CD4-positive, alpha-beta T cell treated with Interleukin-2 at 100 ng/mL for 4 hours (primary cell): ENCODE data around the gene DAAM1.

Experiments used
- DNase-seq: peaks from one replicate; pipeline ENCODE4 v3.0.0-alpha.2; 2020; ENCODE audit warnings: low spot score

The DAAM1 gene

DNA sequence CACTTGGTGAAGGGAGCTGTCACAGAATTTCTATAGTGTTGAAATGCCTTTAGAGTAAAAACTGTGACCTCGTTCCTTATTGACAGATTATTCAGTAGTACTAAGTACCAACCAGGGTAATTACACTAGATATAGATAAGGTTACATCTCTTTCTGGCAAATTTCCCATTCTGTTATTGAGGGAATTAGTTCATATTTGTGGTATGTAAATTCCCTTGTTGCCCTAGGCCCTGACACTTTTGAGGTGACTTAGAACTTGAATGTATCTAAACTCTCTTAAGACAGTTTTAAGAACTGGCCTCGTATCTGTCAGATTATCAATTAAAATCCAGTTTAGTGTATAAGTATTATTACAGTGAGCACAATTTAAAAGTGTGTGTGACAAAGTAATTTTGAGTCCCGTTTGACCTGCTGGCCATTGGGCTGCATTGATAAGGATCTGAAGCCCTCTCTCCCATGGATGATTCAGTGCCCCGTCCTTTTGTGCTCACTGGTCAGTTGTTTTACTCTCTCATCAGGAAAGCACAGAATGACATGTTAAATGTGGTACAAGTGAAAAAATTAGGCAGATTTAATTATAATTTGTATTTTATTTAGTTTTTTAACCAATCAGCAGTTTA, 153.5 kb downstream of the DAAM1 start:
- no peak for DNase-seq

DNA sequence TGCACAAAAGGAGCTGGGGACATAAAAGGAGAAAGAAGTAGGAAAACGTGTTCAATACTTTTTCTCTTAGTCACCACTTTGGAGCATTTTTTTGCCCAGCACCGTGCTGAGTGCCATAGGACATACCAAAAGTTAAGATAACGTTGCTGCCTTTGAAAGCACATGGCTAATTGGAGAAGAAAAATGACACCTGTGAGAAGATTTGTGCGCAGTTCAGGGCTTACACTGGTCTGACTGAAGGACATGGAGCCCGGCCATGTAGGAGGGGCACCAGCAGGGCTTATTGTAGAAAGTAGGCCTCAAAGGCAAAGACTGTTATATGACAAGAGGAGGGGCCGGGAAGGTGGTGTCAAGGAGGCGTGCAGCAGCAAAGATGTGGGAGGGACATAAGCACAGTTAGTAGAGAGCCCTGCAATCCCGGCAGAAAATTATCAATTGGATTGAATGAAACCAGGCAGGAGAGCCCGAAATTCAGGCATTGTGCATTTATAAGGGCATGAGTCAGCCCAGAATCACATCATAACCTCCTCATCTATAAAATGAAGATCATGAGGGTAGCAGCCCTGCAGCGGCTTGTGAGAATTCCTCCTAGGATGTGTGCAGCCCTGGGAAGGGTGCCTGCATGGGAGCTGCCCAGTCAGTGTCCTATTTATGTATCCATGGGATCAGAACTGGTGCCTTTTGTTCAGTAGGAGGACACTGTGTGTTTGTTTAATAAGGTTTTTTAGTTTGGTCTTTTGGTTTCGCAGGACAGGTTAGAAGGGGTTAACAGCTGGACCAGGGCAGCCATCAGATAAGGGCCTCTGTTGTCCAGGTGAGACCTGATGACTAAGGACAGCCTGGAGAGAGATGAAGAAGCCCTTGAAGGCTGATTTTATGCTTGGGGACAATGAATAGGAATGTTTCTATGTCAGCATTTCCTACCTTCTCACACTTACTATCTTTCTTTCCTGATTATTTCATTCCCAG, 154.3 kb downstream of the DAAM1 start:
- DNase-seq: no peak

DNA sequence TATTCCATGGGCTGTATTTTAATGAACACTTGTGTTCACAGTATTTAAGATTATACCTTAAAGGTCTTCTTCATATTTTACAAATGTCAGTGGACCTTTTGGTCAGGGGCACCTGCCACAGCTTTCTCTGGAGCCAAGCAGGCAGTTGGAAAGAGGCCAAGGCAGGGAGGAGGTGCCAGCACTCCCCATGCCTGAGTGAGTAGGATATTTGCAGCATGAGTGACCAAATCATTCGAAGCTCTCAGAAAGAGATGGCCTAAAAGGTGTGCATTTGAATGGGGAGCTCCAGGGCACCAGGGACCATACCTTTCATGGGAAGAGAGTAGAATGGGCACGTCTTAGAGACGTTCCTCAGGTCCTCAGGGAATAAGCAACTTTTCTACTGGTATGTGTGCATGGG, 155.1 kb downstream of the DAAM1 start:
- DNase-seq: no peak

DNA sequence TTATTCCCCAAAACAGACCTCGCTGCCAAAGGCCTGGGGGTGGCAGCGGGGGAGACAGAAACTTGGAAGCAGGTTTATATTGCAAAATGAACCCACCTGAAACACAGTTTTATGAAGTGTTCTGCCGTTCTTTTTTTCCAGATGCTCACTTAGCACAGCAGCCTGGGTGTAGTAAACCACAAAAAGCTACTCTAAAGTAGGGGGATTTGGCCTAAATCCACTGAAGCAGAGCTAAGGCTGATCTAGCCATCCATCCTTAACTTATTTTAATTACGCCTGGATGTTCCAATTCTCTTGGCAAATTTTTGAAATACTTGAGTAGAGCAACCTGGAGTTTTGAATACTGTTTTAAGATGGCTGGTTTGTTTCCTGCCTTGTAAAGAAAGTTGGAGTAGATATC, 155.5 kb downstream of the DAAM1 start:
- no peak for DNase-seq

DNA sequence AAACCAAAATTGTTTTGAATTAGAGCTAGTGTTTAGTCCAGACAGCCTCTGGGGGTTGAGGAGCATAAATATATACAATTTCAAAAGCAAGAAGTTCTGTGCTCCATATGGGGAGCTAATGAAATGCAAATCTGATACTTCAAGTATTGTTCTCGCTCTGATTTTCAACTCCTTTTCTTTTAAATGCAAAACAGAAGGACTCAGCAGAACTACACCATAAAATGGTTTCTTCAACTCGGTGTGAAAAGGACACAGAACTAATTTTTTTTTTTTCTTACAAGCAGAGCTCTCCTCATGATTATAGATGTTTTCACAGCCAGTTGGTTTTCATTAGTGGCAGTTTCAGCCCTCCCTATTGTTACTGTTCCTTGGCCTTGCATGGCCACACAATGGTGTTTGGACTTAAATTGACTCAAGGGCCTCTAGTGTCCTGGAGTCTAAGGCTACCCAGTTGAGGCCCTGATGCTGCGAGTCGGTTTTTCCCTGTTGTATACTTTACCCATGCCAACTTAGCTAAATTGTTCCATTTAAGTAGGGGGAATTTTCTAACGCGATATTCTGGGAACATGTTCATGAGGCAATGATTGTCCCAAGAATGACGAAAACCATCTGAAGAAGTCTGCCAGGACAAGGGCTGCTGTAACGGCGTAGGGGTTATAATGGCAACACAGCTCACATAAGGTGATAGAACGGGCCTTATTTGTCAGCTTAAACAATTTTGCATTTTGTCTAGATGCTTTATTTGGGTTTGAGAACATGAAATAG, 156.4 kb downstream of the DAAM1 start:
- DNase-seq: no peak

DNA sequence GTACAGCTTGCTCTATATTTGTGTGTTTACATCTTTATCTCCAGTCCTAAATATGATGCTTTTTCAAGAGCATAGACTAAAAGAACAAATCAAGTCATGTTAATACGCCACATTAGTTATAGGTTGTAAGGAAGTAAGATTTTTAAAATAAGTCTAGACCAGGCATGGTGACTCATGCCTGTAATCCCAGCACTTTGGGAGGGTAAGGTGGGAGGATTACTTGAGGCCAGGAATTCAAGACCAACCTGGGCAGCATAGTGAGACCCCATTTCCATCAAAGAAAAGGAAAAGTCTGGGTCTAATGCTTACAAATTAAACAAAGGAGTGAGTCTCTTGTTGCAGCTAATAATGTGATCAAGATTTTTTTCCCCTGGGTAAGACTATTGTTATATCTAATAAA, 157.9 kb downstream of the DAAM1 start:
- no peak for DNase-seq

DNA sequence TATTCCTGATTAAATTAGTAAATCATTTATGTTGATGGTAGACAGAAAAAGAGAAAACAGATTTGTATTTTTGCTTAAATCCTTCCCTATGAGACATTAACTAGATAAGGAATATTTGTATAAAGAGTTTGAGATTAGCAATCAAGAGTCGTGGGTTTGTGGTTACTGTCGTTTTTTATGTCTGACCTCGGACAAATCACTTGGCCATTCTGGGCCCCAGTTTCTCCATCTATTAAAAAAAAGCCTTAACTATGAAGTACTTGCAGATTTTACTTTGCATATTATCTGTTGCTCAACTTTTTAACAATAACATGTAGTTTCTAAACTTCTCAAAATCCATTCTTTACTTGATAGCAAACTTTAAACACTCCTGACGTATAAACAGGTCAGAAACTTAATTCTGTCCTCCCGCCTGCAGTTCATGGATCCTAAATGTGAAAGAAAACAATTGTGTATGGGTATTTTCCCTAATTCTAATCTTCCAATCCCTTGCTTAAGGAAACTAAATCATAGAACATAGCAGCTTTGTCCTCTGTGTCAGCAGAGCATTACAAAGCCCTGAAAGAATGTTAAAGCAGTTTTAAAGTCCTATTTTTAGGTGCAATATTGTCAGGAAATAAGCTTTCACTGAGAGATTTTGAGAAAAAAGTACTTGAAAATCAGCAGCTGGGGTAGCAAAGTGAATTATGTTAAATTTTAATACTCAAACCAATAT, 158.5 kb downstream of the DAAM1 start:
- no peak for DNase-seq

DNA sequence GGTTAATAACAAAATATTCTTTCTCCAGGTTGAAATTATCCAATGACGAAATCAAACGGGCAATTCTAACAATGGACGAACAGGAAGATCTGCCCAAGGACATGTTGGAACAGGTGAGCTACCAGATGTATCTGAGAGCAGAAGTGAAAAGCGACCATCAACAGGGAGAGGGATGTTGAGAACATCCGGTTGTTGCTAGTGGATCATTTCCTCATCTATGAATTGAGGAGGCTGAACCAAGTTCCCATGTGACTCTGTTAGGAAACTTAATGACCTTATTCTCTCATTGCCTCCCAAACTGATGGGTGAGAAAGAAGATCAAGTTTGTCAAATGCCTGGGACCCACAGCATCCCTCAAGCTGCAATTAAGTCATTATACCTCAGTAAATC, 159.0 kb downstream of the DAAM1 start:
- no peak for DNase-seq

DNA sequence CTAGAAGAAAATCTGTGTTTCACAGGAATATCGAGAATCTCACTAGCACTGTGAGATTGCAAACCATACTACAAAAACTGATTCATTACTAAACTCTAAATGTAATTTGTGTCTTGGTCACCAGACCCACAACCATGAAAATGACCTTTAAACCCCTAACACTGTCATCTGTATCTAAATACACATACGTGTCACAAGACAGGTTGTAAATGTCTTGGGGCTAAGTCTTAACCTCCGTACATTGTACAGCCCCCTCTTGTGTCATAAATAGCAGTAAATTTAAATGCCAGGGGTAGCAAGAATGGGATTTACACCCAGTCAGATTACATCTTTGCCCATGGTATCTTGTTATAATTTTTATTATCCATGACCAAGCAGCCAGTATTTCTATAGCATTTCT, 159.4 kb downstream of the DAAM1 start:
- no peak for DNase-seq

DNA sequence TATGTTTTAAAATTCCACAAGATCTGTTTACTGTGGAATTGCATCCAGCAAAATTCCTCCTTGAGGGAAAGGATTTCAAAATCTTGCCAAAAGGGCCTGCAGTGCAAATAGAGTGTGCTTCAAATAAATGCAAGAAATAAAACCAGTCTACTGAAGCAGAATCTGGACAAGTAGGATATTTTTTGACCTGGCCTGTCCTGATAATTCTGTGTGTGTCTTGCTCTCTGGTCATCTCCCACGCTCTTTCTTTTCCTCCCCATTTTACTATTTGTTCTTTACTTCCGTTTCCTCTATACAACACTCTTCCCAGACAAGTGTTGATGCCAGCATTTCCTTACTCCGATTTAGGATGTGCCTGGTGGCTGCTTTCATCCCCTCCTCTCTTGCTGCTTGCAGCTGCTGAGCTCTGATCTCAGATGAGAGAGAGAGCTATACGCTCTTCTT, 160.8 kb downstream of the DAAM1 start:
- DNase-seq: no peak

DNA sequence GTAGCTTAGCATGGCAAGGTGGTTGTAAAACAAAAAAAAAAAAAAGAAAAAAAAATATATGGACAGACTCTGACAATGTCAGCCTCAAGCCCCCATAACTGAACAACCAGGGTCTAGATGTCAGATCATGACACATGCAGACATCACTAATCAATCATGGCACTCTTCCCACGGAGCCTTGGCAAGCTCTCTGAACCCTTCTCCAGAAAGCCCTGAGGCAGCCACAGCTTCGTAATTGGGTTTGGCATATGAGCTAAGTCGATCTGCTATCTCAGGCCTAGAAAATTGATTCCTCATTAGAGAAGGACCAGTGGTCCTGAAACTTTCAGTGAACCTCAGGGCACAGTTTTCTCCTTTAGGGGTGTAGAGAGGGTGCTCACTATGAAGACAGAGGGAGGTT, 164.5 kb downstream of the DAAM1 start:
- DNase-seq: no peak

DNA sequence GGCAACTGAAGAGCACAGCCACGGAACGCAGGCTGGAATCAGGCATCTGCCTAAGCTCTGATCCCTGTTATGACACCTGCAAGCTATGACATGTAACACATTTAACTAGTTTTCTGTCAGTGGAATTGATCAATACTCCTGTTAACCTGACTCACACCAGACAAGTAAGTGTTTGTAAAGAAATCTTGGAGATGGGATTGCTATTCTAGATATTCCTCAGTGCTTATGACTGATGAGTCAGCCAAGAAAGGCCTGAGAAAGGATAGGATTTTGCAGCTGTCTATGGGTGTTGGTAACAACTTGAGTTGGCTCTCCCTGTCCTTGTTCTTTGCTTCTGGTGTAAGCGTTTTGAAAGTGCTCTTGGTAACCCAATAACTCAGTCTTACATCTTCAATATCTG, 166.2 kb downstream of the DAAM1 start:
- no peak for DNase-seq

DNA sequence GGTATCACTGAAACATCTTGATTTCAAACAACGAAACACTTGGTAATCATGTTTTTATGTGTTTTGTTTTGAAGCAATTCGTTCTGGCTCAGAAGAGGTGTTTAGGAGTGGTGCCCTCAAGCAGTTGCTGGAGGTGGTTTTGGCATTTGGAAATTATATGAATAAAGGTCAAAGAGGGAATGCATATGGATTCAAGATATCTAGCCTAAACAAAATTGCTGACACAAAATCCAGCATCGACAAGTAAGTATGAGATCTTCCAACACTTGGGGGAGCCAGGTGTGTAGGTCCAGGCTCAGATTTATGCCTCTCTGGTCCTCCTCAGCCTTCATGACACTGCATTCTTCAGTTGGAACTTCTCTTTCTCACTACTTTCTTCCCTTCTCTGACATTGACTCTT, 166.6 kb downstream of the DAAM1 start:
- no peak for DNase-seq

DNA sequence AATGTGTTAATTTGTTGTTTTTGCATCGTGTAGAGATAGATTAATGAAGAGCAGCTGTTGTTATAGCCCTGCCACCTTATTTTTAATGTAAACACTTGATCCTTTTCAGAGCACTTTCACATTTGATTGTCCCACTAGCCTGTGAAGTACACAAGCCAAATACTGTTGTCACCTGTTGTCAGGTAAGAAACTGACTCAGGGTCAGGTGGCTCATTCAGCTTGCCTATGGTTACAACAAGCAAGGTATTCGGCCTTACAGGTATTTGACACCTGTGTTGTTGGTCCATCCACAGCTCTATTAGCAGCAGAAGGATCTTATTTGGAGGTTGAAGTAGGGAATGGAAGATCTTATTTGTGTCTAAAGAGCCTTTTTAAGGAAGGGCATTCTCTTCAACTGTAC, 167.8 kb downstream of the DAAM1 start:
- DNase-seq: no peak

DNA sequence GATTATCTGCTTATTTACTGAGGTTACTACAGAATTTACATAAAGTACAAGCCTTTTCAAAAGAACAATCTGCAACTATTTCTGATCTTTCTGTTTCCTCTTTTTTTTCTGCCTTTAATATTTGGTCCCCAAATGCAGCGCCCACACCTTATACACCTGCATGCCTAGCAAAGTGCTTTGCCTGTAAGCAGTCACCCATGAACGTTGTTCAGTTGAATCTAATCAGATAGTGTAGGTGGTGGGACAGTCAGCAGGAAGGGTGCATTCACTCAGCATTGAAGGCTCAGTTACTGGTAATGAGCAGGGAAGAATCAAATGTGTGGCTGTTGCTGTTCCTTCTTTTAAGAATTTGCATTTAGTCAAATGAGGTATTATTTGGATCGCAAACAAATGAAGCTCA, 168.3 kb downstream of the DAAM1 start:
- DNase-seq: no peak

DNA sequence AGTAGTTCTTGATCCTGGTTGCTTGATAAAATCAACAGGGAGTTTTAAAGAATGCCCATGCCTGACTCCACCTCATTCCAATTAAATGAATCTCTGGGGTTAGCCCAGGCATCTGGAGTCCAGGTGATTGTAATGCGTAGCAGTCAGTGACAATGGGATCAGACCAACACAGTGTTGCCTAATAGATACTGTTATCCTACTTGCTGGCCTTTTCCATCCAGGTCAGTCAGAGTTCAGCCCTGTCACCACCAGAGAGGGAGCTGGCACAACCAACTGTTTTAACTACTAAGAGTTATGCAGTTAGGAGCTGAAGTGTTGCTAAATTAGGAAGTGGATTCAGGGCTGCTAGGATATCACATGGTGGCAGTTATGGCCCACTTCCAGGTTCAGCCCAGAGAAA, 169.6 kb downstream of the DAAM1 start:
- DNase-seq: no peak

DNA sequence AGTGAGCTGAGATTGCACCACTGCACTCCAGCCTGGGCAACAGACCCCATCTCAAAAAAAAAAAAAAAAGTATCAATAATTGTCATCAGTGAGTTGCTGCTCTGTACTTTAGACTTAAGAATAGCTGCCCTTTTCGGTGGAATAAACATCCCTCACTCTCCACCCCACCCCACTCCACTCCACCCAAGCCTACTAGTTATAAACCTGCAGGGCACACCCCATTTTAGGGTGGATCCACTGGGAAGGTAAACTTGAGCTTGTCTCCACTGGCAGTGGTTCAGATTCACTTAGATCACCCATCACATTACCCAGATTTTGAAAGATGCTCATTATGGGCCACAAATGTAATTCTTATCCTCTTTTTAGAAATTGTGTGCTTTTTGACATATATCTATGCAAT, 170.3 kb downstream of the DAAM1 start:
- no peak for DNase-seq

DNA sequence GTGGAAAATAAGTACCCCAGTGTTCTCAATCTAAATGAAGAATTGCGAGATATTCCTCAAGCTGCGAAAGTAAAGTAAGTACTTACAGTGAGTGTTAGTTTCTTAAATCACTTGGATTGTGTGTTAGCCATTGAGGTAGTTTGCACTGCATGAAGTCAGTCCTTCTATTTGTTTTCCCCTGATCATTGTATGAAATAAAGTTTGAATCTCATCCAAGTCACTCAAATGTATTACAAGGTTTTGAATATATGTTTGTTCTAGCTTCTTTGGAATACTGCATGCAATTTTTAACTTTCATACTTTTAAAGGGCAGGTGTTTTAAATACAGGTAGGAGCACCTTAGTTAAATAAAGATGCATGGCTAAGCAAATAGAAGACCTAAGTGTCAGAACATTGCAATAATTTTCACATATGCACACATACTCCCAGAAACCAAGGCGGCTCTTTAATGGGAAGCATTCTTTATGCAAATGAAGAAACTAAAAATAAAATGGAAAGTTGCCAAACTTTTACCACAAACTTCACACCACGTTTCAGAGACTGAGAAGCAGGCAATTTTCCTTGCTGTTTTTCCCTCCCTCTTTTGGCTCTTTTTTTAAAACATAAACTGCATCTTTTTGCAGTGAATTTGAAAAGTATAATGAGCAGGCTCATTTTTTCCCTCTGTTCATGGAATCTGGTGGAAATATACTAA, 171.1 kb downstream of the DAAM1 start:
- DNase-seq: no peak

DNA sequence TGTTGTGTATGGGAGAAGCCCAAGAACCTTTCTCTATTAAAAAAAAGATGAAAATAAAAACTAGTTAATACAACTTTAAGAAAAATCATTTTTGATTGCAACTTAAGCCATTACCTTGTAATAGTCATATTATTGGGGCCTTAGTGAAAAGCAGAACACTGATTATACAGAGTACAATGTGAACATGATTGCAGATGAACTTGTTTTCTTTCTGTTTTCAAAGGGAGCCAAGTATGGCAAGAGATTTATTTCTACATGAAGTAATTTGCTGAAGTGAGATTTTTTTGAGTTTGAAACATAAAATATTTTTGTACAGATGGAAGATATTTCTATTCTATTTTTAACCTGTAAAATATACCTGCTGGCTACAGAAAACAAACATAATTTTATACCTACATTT, 171.8 kb downstream of the DAAM1 start:
- no peak for DNase-seq

DNA sequence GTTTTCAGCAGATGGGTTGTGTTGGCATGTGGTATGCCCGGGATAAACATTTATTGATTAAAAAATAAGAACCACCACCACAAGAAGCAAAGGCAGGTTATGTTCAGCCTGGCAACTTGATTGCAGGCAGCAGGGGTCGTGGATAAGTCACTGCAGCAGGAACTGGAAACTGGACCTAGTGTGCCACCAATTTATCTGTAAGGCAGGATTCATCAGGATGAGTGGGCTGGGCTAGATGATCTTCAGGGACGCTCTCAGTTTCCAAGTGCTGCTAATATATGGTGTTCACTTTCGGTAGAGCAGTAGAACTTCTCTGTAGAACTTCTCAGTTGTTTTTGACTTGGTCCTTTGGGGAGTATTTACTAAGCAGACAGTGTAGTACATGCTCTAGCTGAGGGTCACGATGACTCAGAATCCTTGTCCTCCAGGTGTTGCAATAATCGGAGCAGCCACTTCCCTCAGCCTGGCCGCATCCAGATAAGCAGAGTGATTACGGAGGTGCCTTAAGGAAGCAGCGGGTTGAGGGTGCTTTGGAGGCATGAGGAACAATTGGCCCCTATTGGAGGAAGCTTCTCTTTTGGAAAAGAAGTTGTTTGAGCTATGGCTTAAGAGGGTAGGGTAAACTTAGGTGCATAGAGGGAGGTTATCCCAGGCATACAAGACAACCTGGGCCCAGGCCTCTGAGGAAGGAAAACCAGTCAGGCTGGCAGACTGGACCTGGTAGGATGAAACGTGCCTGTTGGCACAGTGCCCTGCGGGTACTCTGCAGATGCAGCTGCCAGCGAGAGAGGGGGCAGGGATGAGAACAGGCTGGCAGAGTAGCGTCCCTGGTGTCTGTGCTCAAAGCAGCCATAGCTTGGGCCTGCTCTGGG, 172.7 kb downstream of the DAAM1 start:
- DNase-seq: no peak

DNA sequence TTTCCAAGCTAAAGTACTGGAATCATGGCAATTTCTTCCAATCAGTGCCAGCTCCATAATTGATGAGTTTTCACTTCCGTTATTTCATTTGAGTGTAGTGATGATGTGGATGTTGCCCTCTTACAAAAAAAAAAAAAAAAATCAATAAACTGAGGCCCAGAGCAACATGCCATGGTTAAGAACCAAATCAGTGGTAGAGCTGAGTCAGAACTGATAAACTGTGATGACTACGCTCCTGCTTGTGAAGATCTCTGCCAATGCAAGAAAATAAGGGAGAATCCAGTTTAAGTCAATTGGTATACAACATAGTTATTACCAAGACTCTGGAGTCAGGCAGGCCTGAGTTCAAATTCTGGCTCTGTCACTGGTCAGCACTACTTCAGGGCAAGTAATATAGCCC, 174.0 kb downstream of the DAAM1 start:
- no peak for DNase-seq
